Caco-2 (cell line): Measurements from ENCODE around the gene PKP3. TPM values are rescaled to one million over a fixed set of nuclear protein-coding genes. Genes with fewer than 3 reads are reported as not detected.
"Not testable (repeated sequence)": the region's sequence is repeated elsewhere in the genome, so short reads cannot be mapped to it uniquely, and the experiment has no call there.

ENCODE experiments used
- BruUV-seq: library from RNA; stranded (reverse); fragments of 400-500 nt; replicated peaks from 2 replicates; lab custom pipeline; 2021; lab: Mats Ljungman, UMichigan
- CTCF ChIA-PET: fragments of 300-600 bp; sonication (Branson Sonifier 250); formaldehyde crosslinking; loops from one replicate; lab custom pipeline; 2022; ENCODE audit warnings: antibody characterized with exemption; lab: Charles Lee
- POLR2A ChIA-PET: fragments of 300-600 bp; sonication (Branson Sonifier 250); formaldehyde crosslinking; loops from one replicate; lab custom pipeline; 2022; ENCODE audit warnings: antibody characterized with exemption; lab: Charles Lee
- DNase-seq, 2 experiments: peaks; one replicate each; pipeline versions ENCODE4 v3.0.0 to v3.0.0-alpha.2; 2020 to 2022
- H3K27me3 ChIP-seq: replicated peaks from 2 replicates; pipeline ENCODE4 v1.6.0; 2011; ENCODE audit warnings: low read length; ENCODE audit not compliant: control insufficient read depth, insufficient read depth
- H3K36me3 ChIP-seq: 2 replicates; pipeline ENCODE4 v1.5.1; 2011; ENCODE audit warnings: low read length; ENCODE audit not compliant: control insufficient read depth, insufficient read depth
- H3K4me1 ChIP-seq: fragments of 250-450 bp; sonication (Bioruptor Pico); 2 replicates; pipeline ENCODE4 v1.5.1; 2020; ENCODE audit warnings: mild to moderate bottlenecking
- H3K4me3 ChIP-seq: 2 replicates; pipeline ENCODE4 v1.5.1; 2011; ENCODE audit warnings: low read depth, mild to moderate bottlenecking, control low read depth, low read length
- H3K9me3 ChIP-seq: fragments of 250-450 bp; sonication (Bioruptor Pico); 2 replicates; pipeline ENCODE4 v1.5.1; 2020; ENCODE audit warnings: mild to moderate bottlenecking, moderate library complexity
- H3K27ac Mint-ChIP-seq: one replicate; pipeline ENCODE4 v1.8.0; 2022; ENCODE audit warnings: mixed read lengths; ENCODE audit not compliant: unreplicated experiment
- H3K27me3 Mint-ChIP-seq: one replicate; pipeline ENCODE4 v1.8.0; 2022; ENCODE audit warnings: mixed read lengths; ENCODE audit not compliant: insufficient read depth, unreplicated experiment
- H3K36me3 Mint-ChIP-seq: one replicate; pipeline ENCODE4 v1.8.0; 2022; ENCODE audit warnings: mild to moderate bottlenecking, mixed read lengths; ENCODE audit not compliant: insufficient read depth, unreplicated experiment
- H3K4me1 Mint-ChIP-seq: one replicate; pipeline ENCODE4 v1.8.0; 2022; ENCODE audit warnings: low read depth, mixed read lengths; ENCODE audit not compliant: unreplicated experiment
- H3K4me3 Mint-ChIP-seq: one replicate; pipeline ENCODE4 v1.8.0; 2022; ENCODE audit warnings: mild to moderate bottlenecking, moderate library complexity, mixed read lengths; ENCODE audit not compliant: unreplicated experiment
- H3K9me3 Mint-ChIP-seq: one replicate; pipeline ENCODE4 v1.8.0; 2022; ENCODE audit warnings: mixed read lengths; ENCODE audit not compliant: unreplicated experiment
- CTCF ChIP-seq, 2 experiments: fragments of 200-600 bp in 1 of 2; IDR thresholded peaks; 1 replicate in 1 of 2; 2 replicates in 1 of 2; pipeline versions ENCODE4 v1.5.1 to v1.8.0; 2011 to 2022; ENCODE audit warnings: antibody characterized with exemption in 1 of 2, control low read depth in 1 of 2, inconsistent platforms in 1 of 2, low read depth in 1 of 2, low read length in 1 of 2, mild to moderate bottlenecking in 1 of 2, moderate library complexity in 1 of 2; ENCODE audit not compliant: insufficient read depth in 1 of 2, severe bottlenecking in 1 of 2, unreplicated experiment in 1 of 2
- intact Hi-C: fragments of 100-400 bp; cut with micrococcal nuclease; formaldehyde crosslinking; loops from one replicate; pipeline ENCODE4 v1.10.0; 2022; ENCODE audit not compliant: unreplicated experiment
- total RNA-seq: library from RNA; stranded (reverse); gene quantifications from 2 replicates; pipeline ENCODE4 v1.2.3, GENCODE V29; 2022

Gene PKP3
- total RNA-seq, 1 experiment from 2014 or later: 149 TPM

GRCh38 chr11:434496-434895, 40.5 kb downstream of the PKP3 start:
- no peak for TF ChIP-seq CTCF (IDR thresholded peaks at IDR 0.05; ENCODE audit: insufficient read depth in 1 of 2, low read depth in 1 of 2, low read length in 1 of 2, severe bottlenecking in 1 of 2, unreplicated experiment in 1 of 2)
- no peak for DNase-seq
- Mint-ChIP-seq H3K9me3 (no peaks in the 10 kb centered on the region), H3K27ac (no peak overlapping the region), H3K27me3 (no peaks in the 10 kb centered on the region), H3K36me3 (peaks cover 21% of the 10 kb centered on the region), H3K4me3 (no peak overlapping the region), H3K4me1 (peaks cover under 1% of the 10 kb centered on the region)
- Histone ChIP-seq H3K4me3 (no peak overlapping the region), H3K9me3 (peaks cover 11% of the 10 kb centered on the region), H3K4me1 (no peaks in the 10 kb centered on the region), H3K36me3 (no peaks in the 10 kb centered on the region; the same call in 1 of the 2 replicates), H3K27me3 (no peaks in the 10 kb centered on the region)
- BruUV-seq: no TSS peak
- CTCF ChIA-PET: no interaction called here
- POLR2A ChIA-PET: no interaction called here
- intact Hi-C loops: no loop called here

- CTCF ChIA-PET, H3K27me3 Mint-ChIP-seq, intact Hi-C loops, H3K27me3 ChIP-seq, DNase-seq, H3K4me1 ChIP-seq, H3K9me3 Mint-ChIP-seq, H3K4me1 Mint-ChIP-seq, H3K27ac Mint-ChIP-seq, H3K4me3 ChIP-seq, H3K36me3 ChIP-seq, BruUV-seq, H3K4me3 Mint-ChIP-seq: not testable (repeated sequence)
- H3K9me3 ChIP-seq: peaks cover 11% of the 10 kb centered on the region
- POLR2A ChIA-PET: interaction anchor here (0.6 kb wide), 1 partner anchor 404 kb away, joined by 6 read pairs; no protein-coding TSS in a partner anchor
- H3K36me3 Mint-ChIP-seq: peaks cover 27% of the 10 kb centered on the region
Observed at GRCh38 chr11:434999-435740, 41.2 kb downstream of the PKP3 start.

GRCh38 chr11:437228-437870, 43.3 kb downstream of the PKP3 start:
- no peak for DNase-seq
- intact Hi-C loops: no loop called here
- H3K9me3 Mint-ChIP-seq: no peaks in the 10 kb centered on the region
- no peaks in the 10 kb centered on the region; the same call in 1 of the 2 replicates for H3K4me1 ChIP-seq
- H3K27me3 Mint-ChIP-seq: no peaks in the 10 kb centered on the region
- no peak overlapping the region for H3K4me3 ChIP-seq
- no peaks in the 10 kb centered on the region for H3K27me3 ChIP-seq
- H3K4me3 Mint-ChIP-seq: no peak overlapping the region
- no peak overlapping the region for H3K27ac Mint-ChIP-seq
- CTCF ChIA-PET: no interaction called here
- BruUV-seq: no TSS peak
- peaks cover 11% of the 10 kb centered on the region for H3K9me3 ChIP-seq
- peaks cover 4% of the 10 kb centered on the region for H3K36me3 ChIP-seq
- POLR2A ChIA-PET: no interaction called here
- TF ChIP-seq CTCF (IDR thresholded peaks at IDR 0.05; ENCODE audit: insufficient read depth in 1 of 2, low read depth in 1 of 2, low read length in 1 of 2, severe bottlenecking in 1 of 2, unreplicated experiment in 1 of 2): no peak
- H3K4me1 Mint-ChIP-seq: peaks cover 5% of the 10 kb centered on the region
- H3K36me3 Mint-ChIP-seq: peaks cover 25% of the 10 kb centered on the region
